ENCODE results near the gene RNGTT.
"Not testable (repeated sequence)": the region's sequence is repeated elsewhere in the genome, so short reads cannot be mapped to it uniquely, and the experiment has no call there.

RNGTT gene

GRCh38 chr6:88728756-88729155, 234.7 kb downstream of the RNGTT start:
- no peak for DNase-seq (ENCODE audit: low spot score)

GRCh38 chr6:88726409-88726808, 237.0 kb downstream of the RNGTT start:
- DNase-seq (ENCODE audit: low spot score) = not testable (repeated sequence)

- DNase-seq (ENCODE audit: low spot score) = peak; percentile 4
These were observed 238.1 kb downstream of the RNGTT start for GRCh38 chr6:88725111-88725975.

GRCh38 chr6:88722686-88723085, 240.7 kb downstream of the RNGTT start:
- no peak for DNase-seq (ENCODE audit: low spot score)

- DNase-seq (ENCODE audit: low spot score) = not testable (repeated sequence)
These were observed 247.0 kb downstream of the RNGTT start for GRCh38 chr6:88716399-88716798.

GRCh38 chr6:88712243-88712936, 251.0 kb downstream of the RNGTT start:
- DNase-seq (ENCODE audit: low spot score) = no peak

- DNase-seq (ENCODE audit: low spot score) = no peak
These were observed 253.6 kb downstream of the RNGTT start for GRCh38 chr6:88709819-88710246.

GRCh38 chr6:88708197-88708744, 255.1 kb downstream of the RNGTT start:
- DNase-seq (ENCODE audit: low spot score) = no peak

GRCh38 chr6:88705601-88706000, 257.8 kb downstream of the RNGTT start:
- DNase-seq (ENCODE audit: low spot score) = no peak

GRCh38 chr6:88704980-88705379, 258.4 kb downstream of the RNGTT start:
- no peak for DNase-seq (ENCODE audit: low spot score)

GRCh38 chr6:88702956-88703556, 260.4 kb downstream of the RNGTT start:
- no peak for DNase-seq (ENCODE audit: low spot score)

- no peak for DNase-seq (ENCODE audit: low spot score)
These were observed 264.8 kb downstream of the RNGTT start for GRCh38 chr6:88698661-88699060.

GRCh38 chr6:88695937-88696336, 267.5 kb downstream of the RNGTT start:
- DNase-seq (ENCODE audit: low spot score) = no peak

- DNase-seq (ENCODE audit: low spot score) = no peak
These were observed 279.7 kb downstream of the RNGTT start for GRCh38 chr6:88683734-88684133.

- no peak for DNase-seq (ENCODE audit: low spot score)
These were observed 282.8 kb downstream of the RNGTT start for GRCh38 chr6:88680654-88681053.

- no peak for DNase-seq (ENCODE audit: low spot score)
These were observed 283.6 kb downstream of the RNGTT start for GRCh38 chr6:88679841-88680240.

GRCh38 chr6:88677356-88677755, 286.1 kb downstream of the RNGTT start:
- DNase-seq (ENCODE audit: low spot score) = no peak

GRCh38 chr6:88671624-88672023, 291.8 kb downstream of the RNGTT start:
- DNase-seq (ENCODE audit: low spot score) = no peak

GRCh38 chr6:88670369-88670768, 293.0 kb downstream of the RNGTT start:
- DNase-seq (ENCODE audit: low spot score) = no peak

- DNase-seq (ENCODE audit: low spot score) = no peak
These were observed 293.9 kb downstream of the RNGTT start for GRCh38 chr6:88669475-88669874.

GRCh38 chr6:88666901-88667300, 296.5 kb downstream of the RNGTT start:
- DNase-seq (ENCODE audit: low spot score) = no peak

- no peak for DNase-seq (ENCODE audit: low spot score)
These were observed 298.3 kb downstream of the RNGTT start for GRCh38 chr6:88665131-88665530.
